ENCODE data around the gene TRPM7. TPM values are rescaled to one million over a fixed set of nuclear protein-coding genes. Genes with fewer than 3 reads are reported as not detected.
A peak's percentile ranks its signal among the peaks of the same experiment; 100 is the strongest.

The TRPM7 gene
- total RNA-seq, 1 donor from 2014 or later: 59.2 TPM

- no peak for TF ChIP-seq CTCF (IDR thresholded peaks at IDR 0.05; ENCODE audit: insufficient read depth, low read length, severe bottlenecking)
- H3K27me3 ChIP-seq (ENCODE audit: control insufficient read depth, insufficient read depth, low read length): no peaks in the 10 kb centered on the region
- no peak for DNase-seq (ENCODE audit: low read depth)
- FAIRE-seq: no peak
- H3K4me3 ChIP-seq (ENCODE audit: low read depth, low read length): no peak overlapping the region
- no peaks in the 10 kb centered on the region for H3K36me3 ChIP-seq (ENCODE audit: control insufficient read depth, insufficient read depth, low read length)
Observed at GRCh38 chr15:50549326-50549725, 137.3 kb downstream of the TRPM7 start.

- no peak for FAIRE-seq
- Histone ChIP-seq H3K27me3 (ENCODE audit: control insufficient read depth, insufficient read depth, low read length) (no peaks in the 10 kb centered on the region), H3K36me3 (ENCODE audit: control insufficient read depth, insufficient read depth, low read length) (no peaks in the 10 kb centered on the region), H3K4me3 (ENCODE audit: low read depth, low read length) (no peak within 1 kb of the TSS)
- TF ChIP-seq CTCF (IDR thresholded peaks at IDR 0.05; ENCODE audit: insufficient read depth, low read length, severe bottlenecking): no peak
- DNase-seq (ENCODE audit: low read depth): no peak
Observed at GRCh38 chr15:50546566-50546965, 140.0 kb downstream of the TRPM7 start, which contains the start of gene USP50. USP50 (minus strand) TSS chr15:50546666; CDS start chr15:50546525, 141 bp downstream.

- TF ChIP-seq CTCF (IDR thresholded peaks at IDR 0.05; ENCODE audit: insufficient read depth, low read length, severe bottlenecking): no peak
- FAIRE-seq: no peak
Observed at GRCh38 chr15:50544368-50544767, 142.2 kb downstream of the TRPM7 start.

GRCh38 chr15:50543556-50543955, 143.0 kb downstream of the TRPM7 start:
- FAIRE-seq (no peak), DNase-seq (ENCODE audit: low read depth) (no peak)
- no peak for TF ChIP-seq CTCF (IDR thresholded peaks at IDR 0.05; ENCODE audit: insufficient read depth, low read length, severe bottlenecking)
- H3K27me3 ChIP-seq (ENCODE audit: control insufficient read depth, insufficient read depth, low read length): no peaks in the 10 kb centered on the region
- H3K4me3 ChIP-seq (ENCODE audit: low read depth, low read length): no peak overlapping the region
- H3K36me3 ChIP-seq (ENCODE audit: control insufficient read depth, insufficient read depth, low read length): no peaks in the 10 kb centered on the region

More at GRCh38 chr15:50544368-50544767, 142.2 kb downstream of the TRPM7 start:
- H3K36me3 ChIP-seq (ENCODE audit: control insufficient read depth, insufficient read depth, low read length): no peaks in the 10 kb centered on the region
- H3K27me3 ChIP-seq (ENCODE audit: control insufficient read depth, insufficient read depth, low read length): no peaks in the 10 kb centered on the region
- no peak overlapping the region for H3K4me3 ChIP-seq (ENCODE audit: low read depth, low read length)
- DNase-seq (ENCODE audit: low read depth): no peak

- DNase-seq (ENCODE audit: low read depth): peak; percentile 50
- no peak overlapping the region for H3K4me3 ChIP-seq (ENCODE audit: low read depth, low read length)
- no peaks in the 10 kb centered on the region for H3K36me3 ChIP-seq (ENCODE audit: control insufficient read depth, insufficient read depth, low read length)
- no peaks in the 10 kb centered on the region for H3K27me3 ChIP-seq (ENCODE audit: control insufficient read depth, insufficient read depth, low read length)
- no peak for FAIRE-seq
- no peak for TF ChIP-seq CTCF (IDR thresholded peaks at IDR 0.05; ENCODE audit: insufficient read depth, low read length, severe bottlenecking)
Observed at GRCh38 chr15:50542887-50543210, 143.7 kb downstream of the TRPM7 start.

GRCh38 chr15:50531766-50532165, 154.8 kb downstream of the TRPM7 start:
- no peaks in the 10 kb centered on the region for H3K36me3 ChIP-seq (ENCODE audit: control insufficient read depth, insufficient read depth, low read length)
- FAIRE-seq (no peak), DNase-seq (ENCODE audit: low read depth) (no peak)
- TF ChIP-seq CTCF (IDR thresholded peaks at IDR 0.05; ENCODE audit: insufficient read depth, low read length, severe bottlenecking): no peak
- H3K27me3 ChIP-seq (ENCODE audit: control insufficient read depth, insufficient read depth, low read length): no peaks in the 10 kb centered on the region
- H3K4me3 ChIP-seq (ENCODE audit: low read depth, low read length): no peak overlapping the region
